GM18517 (cell line): ENCODE measurements around the gene SULT2B1.

Experiments
- ATAC-seq: cut with Tn5 transposase; IDR thresholded peaks from one replicate; pipeline ENCODE4 v1.9.1; 2021; ENCODE audit warnings: mild to moderate bottlenecking, moderate library complexity; ENCODE audit not compliant: unreplicated experiment

Gene SULT2B1

GRCh38 chr19:48598996-48599700 lies 47.2 kb downstream of the SULT2B1 start:
- ATAC-seq = no peak

- no peak for ATAC-seq
Measured at GRCh38 chr19:48600679-48601417, 48.9 kb downstream of the SULT2B1 start.

GRCh38 chr19:48603001-48603400 lies 51.0 kb downstream of the SULT2B1 start:
- no peak for ATAC-seq

- no peak for ATAC-seq
Measured at GRCh38 chr19:48603449-48603848, 51.5 kb downstream of the SULT2B1 start.

GRCh38 chr19:48603850-48604249 lies 51.9 kb downstream of the SULT2B1 start:
- ATAC-seq = no peak

- no peak for ATAC-seq
Measured at GRCh38 chr19:48606463-48607358, 54.7 kb downstream of the SULT2B1 start, which contains the start of gene SPACA4. Gene SPACA4, plus strand, starts transcription at chr19:48606742. Its CDS starts 237 bp downstream, at chr19:48606979.

- no peak for ATAC-seq
Measured at GRCh38 chr19:48607359-48607755, 55.4 kb downstream of the SULT2B1 start.

GRCh38 chr19:48608798-48609263 lies 56.9 kb downstream of the SULT2B1 start:
- no peak for ATAC-seq

- no peak for ATAC-seq
Measured at GRCh38 chr19:48609571-48610108, 57.7 kb downstream of the SULT2B1 start.

- no peak for ATAC-seq
Measured at GRCh38 chr19:48611872-48612271, 59.9 kb downstream of the SULT2B1 start.

GRCh38 chr19:48613024-48613851 lies 61.3 kb downstream of the SULT2B1 start:
- no peak for ATAC-seq

- no peak for ATAC-seq
Measured at GRCh38 chr19:48613852-48614435, 62.0 kb downstream of the SULT2B1 start.

- ATAC-seq = no peak
Measured at GRCh38 chr19:48614436-48615230, 62.7 kb downstream of the SULT2B1 start, which contains the start of gene FAM83E. Gene FAM83E, minus strand, starts transcription at chr19:48615076. Its CDS starts 1,704 bp downstream, at chr19:48613372.

GRCh38 chr19:48615231-48616040 lies 63.5 kb downstream of the SULT2B1 start:
- ATAC-seq = no peak

GRCh38 chr19:48616041-48616436 lies 64.1 kb downstream of the SULT2B1 start:
- ATAC-seq = no peak

GRCh38 chr19:48616491-48617056 lies 64.6 kb downstream of the SULT2B1 start:
- no peak for ATAC-seq

- no peak for ATAC-seq
Measured at GRCh38 chr19:48617146-48617937, 65.4 kb downstream of the SULT2B1 start.
